Measurements from ENCODE around the gene HHAT.

HHAT gene

DNA sequence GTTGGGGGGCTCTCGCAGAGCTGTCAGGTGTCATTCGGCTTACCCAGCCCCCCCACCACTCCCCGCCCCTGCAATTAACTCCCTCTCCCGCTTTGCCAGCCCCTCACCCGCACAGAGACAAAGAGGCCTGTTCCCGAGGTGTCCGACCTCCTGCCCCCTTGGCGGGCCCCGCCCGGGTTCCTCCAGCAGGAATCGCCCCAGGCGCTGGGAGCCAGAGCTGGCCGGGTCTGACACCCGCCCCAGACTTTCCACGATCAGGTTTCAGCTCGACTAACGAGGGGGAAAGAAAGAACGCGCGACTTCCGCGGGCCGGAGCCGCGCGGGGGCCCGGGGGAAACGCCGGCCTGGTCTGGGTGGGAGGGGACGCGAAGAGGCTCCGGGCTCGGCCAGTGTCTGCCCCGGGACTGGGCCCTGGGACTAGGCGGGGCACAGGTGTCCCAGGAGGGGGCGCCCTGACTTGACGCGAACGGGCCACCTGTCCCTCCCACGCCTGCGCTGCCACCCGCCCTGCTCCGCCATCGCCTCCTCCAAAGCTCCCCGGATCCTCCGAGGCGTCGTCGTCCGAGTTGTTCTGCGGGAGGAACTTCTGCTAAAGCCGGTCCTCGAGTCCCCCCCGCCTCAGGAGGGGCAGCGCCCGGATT is 36.4 kb upstream of the HHAT start:
- DNase-seq (ENCODE audit: low read depth) = no peak
- H3K4me3 ChIP-seq (ENCODE audit: low read depth, low read length) = no peak overlapping the region

DNA sequence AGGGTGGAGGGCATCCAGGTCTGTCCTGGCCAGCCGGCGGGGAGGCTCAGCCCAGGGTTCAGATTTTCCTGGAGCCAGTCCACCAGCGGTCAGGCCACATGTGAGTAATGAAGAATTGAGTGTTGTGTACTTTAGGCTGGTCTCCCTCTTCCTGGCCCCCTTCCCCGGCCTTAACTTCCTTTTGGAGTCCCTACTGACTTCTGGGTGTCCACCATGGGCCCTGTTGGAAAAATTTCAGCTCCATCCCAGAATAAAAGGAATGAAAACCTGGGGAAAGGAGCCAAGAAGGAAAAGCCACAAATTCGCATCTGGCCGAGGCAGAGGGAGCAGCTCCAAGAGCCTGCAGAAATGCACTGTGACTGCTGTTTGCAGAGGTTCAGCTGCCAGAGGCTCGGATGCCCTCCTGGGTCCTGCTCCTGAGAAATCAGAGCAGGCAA is 35.5 kb upstream of the HHAT start:
- TF ChIP-seq, protein P1, sequence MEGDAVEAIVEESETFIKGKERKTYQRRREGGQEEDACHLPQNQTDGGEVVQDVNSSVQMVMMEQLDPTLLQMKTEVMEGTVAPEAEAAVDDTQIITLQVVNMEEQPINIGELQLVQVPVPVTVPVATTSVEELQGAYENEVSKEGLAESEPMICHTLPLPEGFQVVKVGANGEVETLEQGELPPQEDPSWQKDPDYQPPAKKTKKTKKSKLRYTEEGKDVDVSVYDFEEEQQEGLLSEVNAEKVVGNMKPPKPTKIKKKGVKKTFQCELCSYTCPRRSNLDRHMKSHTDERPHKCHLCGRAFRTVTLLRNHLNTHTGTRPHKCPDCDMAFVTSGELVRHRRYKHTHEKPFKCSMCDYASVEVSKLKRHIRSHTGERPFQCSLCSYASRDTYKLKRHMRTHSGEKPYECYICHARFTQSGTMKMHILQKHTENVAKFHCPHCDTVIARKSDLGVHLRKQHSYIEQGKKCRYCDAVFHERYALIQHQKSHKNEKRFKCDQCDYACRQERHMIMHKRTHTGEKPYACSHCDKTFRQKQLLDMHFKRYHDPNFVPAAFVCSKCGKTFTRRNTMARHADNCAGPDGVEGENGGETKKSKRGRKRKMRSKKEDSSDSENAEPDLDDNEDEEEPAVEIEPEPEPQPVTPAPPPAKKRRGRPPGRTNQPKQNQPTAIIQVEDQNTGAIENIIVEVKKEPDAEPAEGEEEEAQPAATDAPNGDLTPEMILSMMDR (conservative IDR thresholded peaks at IDR 0.05; ENCODE audit: low read depth, low read length) = no peak
- DNase-seq (ENCODE audit: low read depth) = no peak
- no peak overlapping the region for H3K4me3 ChIP-seq (ENCODE audit: low read depth, low read length)

More for the DNA sequence above, 36.4 kb upstream of the HHAT start:
- TF ChIP-seq, protein P1 (conservative IDR thresholded peaks at IDR 0.05; ENCODE audit: low read depth, low read length) = no peak

DNA sequence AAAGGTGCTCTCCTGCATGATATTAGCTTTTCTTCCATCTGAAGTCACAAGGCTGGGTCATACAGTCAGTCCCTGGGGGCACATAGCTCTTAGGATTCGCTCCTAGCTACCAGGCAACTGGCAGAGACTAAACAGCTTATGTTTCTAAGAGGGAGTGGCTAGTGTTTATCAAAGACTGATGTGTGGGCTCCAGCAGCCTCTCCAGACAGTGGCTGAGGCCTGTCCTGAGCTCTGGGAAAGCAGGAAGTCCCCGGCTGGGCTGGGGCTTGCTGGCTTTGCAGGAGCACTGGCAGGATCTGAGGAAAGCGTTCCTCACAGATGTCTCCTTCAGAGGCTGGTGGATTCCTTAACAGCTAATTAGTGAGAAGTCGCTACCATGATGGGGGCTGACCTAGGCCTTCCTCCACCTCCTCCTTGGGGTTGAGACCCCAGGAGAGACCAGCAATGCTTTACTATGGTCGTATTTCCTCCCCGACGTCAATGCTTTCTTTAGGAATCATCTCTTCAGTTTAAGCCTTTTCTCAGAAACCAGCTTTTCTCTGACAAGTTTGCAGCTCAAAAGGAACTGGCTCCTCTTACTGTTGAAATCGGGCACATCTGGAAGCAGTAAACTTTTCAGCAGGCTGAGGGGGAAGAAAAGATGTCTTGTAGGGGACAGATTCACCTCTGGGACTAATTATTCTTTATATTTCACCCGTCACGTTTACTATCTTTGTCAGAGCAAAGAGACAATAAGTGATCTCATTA is 33.5 kb upstream of the HHAT start:
- TF ChIP-seq, protein P1 (conservative IDR thresholded peaks at IDR 0.05; ENCODE audit: low read depth, low read length) = no peak
- no peak for DNase-seq (ENCODE audit: low read depth)
- no peak overlapping the region for H3K4me3 ChIP-seq (ENCODE audit: low read depth, low read length)

DNA sequence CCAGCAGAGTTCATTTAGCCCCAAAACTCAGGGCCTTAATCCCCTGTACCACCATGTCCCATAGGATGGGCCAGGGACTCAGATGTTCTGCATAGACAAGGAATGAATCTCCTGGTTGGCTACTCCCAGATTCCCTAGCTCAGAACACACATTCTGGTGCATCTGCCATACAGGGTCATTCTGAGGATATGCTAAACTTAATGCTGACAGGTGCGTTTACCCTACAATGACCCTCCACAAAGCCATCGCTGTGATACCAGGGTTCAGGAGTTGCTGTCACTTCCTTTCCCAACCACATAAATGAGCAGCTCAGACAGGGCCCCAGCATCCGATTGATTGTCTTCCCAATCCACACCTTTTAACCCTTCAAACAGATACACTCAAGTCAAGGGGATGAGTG is 32.0 kb upstream of the HHAT start:
- TF ChIP-seq, protein P1 (conservative IDR thresholded peaks at IDR 0.05; ENCODE audit: low read depth, low read length) = no peak
- no peak for DNase-seq (ENCODE audit: low read depth)
- H3K4me3 ChIP-seq (ENCODE audit: low read depth, low read length) = no peak overlapping the region

DNA sequence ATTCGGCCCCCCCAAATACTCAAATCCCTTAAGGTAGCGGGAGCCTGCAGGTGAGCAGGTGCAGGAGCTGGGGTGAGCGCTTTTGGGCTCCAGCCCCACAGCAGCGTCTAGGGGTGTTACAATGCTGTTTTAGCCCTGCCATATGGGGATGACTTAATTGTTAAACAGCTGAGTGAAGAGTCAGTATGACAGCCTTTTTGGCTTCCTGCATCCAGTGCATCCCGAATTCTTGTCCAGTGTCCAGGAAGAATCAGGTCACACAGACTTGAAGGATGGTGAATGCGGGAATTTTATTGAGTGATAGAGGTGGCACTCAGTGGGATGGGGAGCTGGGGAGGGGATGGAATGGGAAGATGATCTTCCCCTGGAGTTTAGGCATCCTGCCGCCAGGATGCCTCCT is 30.4 kb upstream of the HHAT start:
- TF ChIP-seq, protein P1 (conservative IDR thresholded peaks at IDR 0.05; ENCODE audit: low read depth, low read length) = no peak
- H3K4me3 ChIP-seq (ENCODE audit: low read depth, low read length) = no peak overlapping the region
- no peak for DNase-seq (ENCODE audit: low read depth)

- no peak overlapping the region for H3K4me3 ChIP-seq (ENCODE audit: low read depth, low read length)
- DNase-seq (ENCODE audit: low read depth) = no peak
- TF ChIP-seq, protein P1 (conservative IDR thresholded peaks at IDR 0.05; ENCODE audit: low read depth, low read length) = no peak
These were observed 29.8 kb upstream of the HHAT start for GRCh38 chr1:210298936-210299335.

Data from choroid plexus epithelial cell (primary cell).